T47D (cell line): ENCODE data around the gene WRNIP1.
"Not testable (repeated sequence)": the region's sequence is repeated elsewhere in the genome, so short reads cannot be mapped to it uniquely, and the experiment has no call there.

Experiments
- DNase-seq, 2 experiments: peaks; one replicate each; pipeline versions ENCODE4 v3.0.0 to v3.0.0-alpha.2; 2011 to 2012; ENCODE audit warnings: low read depth in 1 of 2, low spot score in 1 of 2
- JUND ChIP-seq: IDR thresholded peaks from 2 replicates; pipeline ENCODE4 v1.6.1; 2012; ENCODE audit warnings: low read depth
- in situ Hi-C: cut with HindIII; loops from 2 replicates; pipeline ENCODE4 v1.10.0; 2016; ENCODE audit warnings: low sequenced_read_pairs, low pct_unique_long_range_greater_than_20kb

Gene WRNIP1

GRCh38 chr6:2799936-2800527 is 34.8 kb downstream of the WRNIP1 start:
- no peak for TF ChIP-seq JUND
- DNase-seq, result no peak
- in situ Hi-C loops, result no loop called here

- in situ Hi-C loops, result no loop called here
- TF ChIP-seq JUND, result no peak
- no peak for DNase-seq
Observed at GRCh38 chr6:2800552-2801316, 35.5 kb downstream of the WRNIP1 start.

DNA sequence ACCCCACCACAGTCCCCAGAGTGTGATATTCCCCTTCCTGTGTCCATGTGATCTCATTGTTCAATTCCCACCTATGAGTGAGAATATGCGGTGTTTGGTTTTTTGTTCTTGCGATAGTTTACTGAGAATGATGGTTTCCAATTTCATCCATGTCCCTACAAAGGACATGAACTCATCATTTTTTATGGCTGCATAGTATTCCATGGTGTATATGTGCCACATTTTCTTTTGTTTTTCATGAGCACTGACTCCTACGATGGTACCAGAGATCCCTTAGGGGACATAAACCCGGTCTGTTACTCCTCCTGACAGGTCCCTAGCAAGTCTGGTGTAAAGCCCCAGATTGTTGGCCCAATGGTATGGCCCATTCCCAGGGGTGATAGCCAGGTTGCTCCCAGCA is 36.5 kb downstream of the WRNIP1 start:
- in situ Hi-C loops, DNase-seq: not testable (repeated sequence)

GRCh38 chr6:2802521-2803060 is 37.4 kb downstream of the WRNIP1 start:
- no peak for DNase-seq
- no peak for TF ChIP-seq JUND
- in situ Hi-C loops, result no loop called here

GRCh38 chr6:2803731-2804429 is 38.7 kb downstream of the WRNIP1 start:
- no peak for TF ChIP-seq JUND
- in situ Hi-C loops, result no loop called here
- DNase-seq, result no peak

DNA sequence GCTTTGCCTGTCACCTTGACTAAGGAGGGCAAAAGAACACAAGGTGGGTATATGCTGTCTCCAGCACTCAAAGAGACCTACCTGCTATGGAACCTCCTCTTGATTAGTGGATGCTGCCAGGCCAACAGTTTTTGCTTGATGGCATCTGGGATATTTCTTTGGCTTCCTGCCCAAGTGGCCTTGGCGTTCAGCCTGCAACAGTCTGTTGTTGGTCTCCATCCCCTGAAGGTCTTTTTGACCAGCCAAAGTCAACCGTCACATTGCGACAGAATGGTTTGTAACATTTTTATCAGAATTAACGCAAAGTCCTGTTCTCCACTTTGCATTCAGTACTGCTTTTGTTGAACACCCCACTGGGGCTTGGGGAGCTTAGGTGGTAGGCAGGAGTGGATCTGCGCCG is 39.3 kb downstream of the WRNIP1 start:
- peak in 1 of 2 experiments; percentile 39 for DNase-seq
- in situ Hi-C loops, result no loop called here
- no peak for TF ChIP-seq JUND

DNA sequence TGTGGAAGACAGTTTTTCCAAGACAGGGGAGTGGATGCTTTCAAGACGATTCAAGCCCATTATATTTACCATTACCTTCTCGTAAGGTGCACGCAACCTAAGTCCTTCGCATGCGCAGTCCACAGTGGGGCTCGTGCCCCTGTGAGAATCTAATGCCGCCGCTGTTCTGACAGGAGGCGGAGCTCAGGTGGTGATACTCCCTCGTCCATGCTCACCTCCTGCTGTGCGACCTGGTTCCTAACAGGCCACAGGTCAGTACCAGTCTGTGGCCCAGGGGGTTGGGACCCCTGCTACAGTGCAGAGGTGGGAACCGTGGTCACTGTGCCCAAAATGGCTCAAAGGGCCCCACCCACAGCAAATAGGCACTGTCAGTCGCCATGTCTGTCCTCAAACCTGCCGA is 39.8 kb downstream of the WRNIP1 start:
- no peak for DNase-seq
- TF ChIP-seq JUND, result no peak
- in situ Hi-C loops, result no loop called here

DNA sequence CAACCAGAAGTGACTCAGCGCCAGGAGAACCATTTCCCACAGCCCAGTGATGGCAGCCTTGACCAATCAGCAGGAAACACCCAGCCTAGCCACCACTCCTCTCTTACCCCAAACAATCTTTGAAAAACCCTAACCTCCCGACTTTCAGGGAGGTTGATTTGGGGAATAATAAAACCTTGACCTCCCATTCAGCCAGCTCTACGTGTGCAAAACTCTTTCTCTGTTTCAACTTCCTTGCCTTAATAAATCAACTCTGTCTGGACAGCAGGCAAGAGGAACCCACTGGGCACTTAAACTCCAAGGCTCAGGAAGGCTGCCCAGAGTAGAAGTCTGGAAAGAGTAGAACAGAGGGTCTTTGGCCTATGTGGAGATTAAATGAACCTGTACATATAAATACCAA is 41.5 kb downstream of the WRNIP1 start:
- DNase-seq, result no peak
- no peak for TF ChIP-seq JUND
- in situ Hi-C loops, result no loop called here

- no peak for DNase-seq
- in situ Hi-C loops, result no loop called here
- no peak for TF ChIP-seq JUND
Observed at GRCh38 chr6:2807342-2808090, 42.3 kb downstream of the WRNIP1 start.

DNA sequence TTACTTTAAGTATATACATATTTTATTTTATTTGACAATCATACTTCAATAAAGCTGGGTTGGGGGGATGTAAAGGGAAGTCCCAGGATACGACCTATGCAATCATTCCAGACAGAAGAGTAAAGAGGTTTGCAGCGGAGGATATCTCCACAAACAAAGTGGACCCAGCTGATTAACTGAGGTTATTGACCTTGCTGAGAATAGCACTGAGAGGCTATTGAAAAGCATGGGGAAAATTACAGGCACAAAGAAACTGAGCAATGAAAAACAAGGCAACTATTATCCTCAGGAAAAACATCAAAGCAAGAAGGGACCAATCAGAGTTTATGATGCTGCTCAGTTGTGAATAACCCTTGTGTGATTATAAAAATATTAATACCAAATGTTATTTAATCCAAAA is 43.8 kb downstream of the WRNIP1 start:
- no peak for DNase-seq
- in situ Hi-C loops, result no loop called here
- no peak for TF ChIP-seq JUND

DNA sequence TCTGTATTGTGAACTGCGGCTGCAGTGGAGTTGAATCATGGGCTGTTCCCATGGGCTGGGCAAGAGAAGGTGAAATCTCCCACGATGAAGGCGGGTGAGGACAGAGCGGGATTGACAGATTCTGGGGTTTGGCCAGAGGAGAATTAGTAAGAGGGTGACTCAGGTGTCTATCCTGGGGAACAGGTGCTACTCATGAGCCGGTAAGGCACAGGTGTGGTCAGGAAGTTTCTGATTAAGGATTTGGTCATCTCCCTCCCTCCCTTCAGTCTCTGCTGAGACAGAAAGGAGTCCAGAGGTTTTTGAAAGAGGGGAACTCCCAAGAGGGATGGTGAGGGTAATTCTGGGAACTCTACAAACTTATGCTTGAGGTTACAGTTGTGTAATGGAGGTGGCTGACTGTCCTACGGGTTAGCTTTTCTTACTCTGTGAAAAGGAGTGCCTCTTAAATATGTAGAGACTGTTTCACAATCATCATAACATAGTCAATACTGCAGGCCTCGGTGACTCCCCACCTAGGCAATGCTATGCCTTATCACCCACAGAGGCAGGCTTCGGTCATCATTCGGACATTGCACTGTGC is 45.0 kb downstream of the WRNIP1 start:
- TF ChIP-seq JUND, result no peak
- no peak for DNase-seq
- in situ Hi-C loops, result no loop called here

DNA sequence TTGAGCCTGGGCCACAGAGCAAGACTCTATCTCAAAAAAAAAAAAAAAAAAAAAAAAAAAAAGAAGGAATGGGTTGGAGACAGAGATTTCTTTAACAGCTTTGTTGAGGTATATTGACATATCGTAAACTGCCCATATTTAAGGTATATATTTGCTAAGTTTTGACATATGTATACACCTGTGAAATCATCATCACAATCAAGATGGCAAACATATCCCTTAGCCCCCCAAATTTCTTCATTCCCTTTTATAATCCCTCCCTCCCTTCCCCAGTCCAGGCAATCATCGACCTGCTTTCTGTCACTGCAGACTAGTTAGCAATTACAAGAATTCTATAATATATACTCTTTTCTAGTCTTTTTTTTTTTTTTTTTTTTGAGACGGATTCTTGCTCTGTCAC is 47.5 kb downstream of the WRNIP1 start:
- in situ Hi-C loops, result no loop called here
- no peak for TF ChIP-seq JUND
- DNase-seq, result no peak
